ENCODE measurements around the gene TUBA4B. TPM values are rescaled to one million over a fixed set of nuclear protein-coding genes. Genes with fewer than 3 reads are reported as not detected.

The TUBA4B gene
- total and polyA plus RNA-seq, 7 experiments from 2014 or later = not detected

GRCh38 chr2:219249203-219249980 is 3.7 kb upstream of the TUBA4B start:
- Mint-ChIP-seq H3K27ac (peak overlapping the region; percentile 88 to 99 (median 97)), H3K36me3 (peaks cover 5 to 58% (median 36%) of the 10 kb centered on the region in 5 donors), H3K4me3 (peak overlapping the region; percentile 82 to 100 (median 92)), H3K4me1 (peaks cover 44 to 79% (median 76%) of the 10 kb centered on the region in 7 donors), H3K27me3 (peaks cover 0 to 2% (median 0%) of the 10 kb centered on the region in 5 donors), H3K9me3 (peaks cover 0 to 10% (median 0%) of the 10 kb centered on the region in 11 donors)
- Histone ChIP-seq H3K9me3 (ENCODE audit: control insufficient read depth in 2 of 3, low read length in 3 of 3) (no peaks in the 10 kb centered on the region), H3K27me3 (ENCODE audit: control insufficient read depth in 2 of 2, insufficient read depth in 2 of 2, low read length in 2 of 2) (no peaks in the 10 kb centered on the region), H3K27ac (ENCODE audit: low read depth, low read length) (peak overlapping the region; percentile 89), H3K4me3 (ENCODE audit: low read length) (peak overlapping the region; percentile 65), H3K4me1 (ENCODE audit: control insufficient read depth in 2 of 2, insufficient read depth in 2 of 2, low read length in 2 of 2) (peaks cover 72% of the 10 kb centered on the region in 2 donors), H3K36me3 (ENCODE audit: control insufficient read depth in 2 of 3, insufficient read depth in 3 of 3, low read length in 3 of 3) (peaks cover 11 to 48% (median 17%) of the 10 kb centered on the region in 3 experiments)
- CTCF ChIA-PET = interaction anchor here (0.5 to 2.9 kb wide), 12 partner anchors 8 to 139 kb away, joined by 3 to 14 read pairs (median 4); partner anchors contain the start of genes ANKZF1, ATG9A and DNPEP
- ATAC-seq (no peak), DNase-seq (peak in 8 of 9 donors; percentile 36 to 63 (median 53))
- intact Hi-C loops (cut with micrococcal nuclease) = loop anchor here (5.0 kb wide), 4 partner anchors 348 to 1032 kb away; partner anchors contain the start of genes STK11IP (in 2 of the 2), ARPC2 (in 1 of the 2), CTDSP1 (in 1 of the 2) and TTLL4 (in 1 of the 2)
- POLR2A ChIA-PET = interaction anchor here (0.9 to 14.3 kb wide), 15 partner anchors 9 to 358 kb away, joined by 3 to 575 read pairs (median 11); partner anchors contain the start of genes ABCB6, ANKZF1, ATG9A and CNPPD1

- Mint-ChIP-seq H3K27ac (peak overlapping the region; percentile 88 to 99 (median 97)), H3K27me3 (peaks cover 0 to 2% (median 0%) of the 10 kb centered on the region in 5 donors), H3K4me1 (peaks cover 44 to 77% (median 74%) of the 10 kb centered on the region in 7 donors), H3K36me3 (peaks cover 5 to 58% (median 36%) of the 10 kb centered on the region in 5 donors), H3K4me3 (peak overlapping the region; percentile 82 to 100 (median 92)), H3K9me3 (peaks cover 0 to 14% (median 0%) of the 10 kb centered on the region in 11 donors)
- Histone ChIP-seq H3K36me3 (ENCODE audit: control insufficient read depth in 2 of 3, insufficient read depth in 3 of 3, low read length in 3 of 3) (peaks cover 11 to 49% (median 17%) of the 10 kb centered on the region in 3 experiments), H3K4me1 (ENCODE audit: control insufficient read depth in 2 of 2, insufficient read depth in 2 of 2, low read length in 2 of 2) (peaks cover 65 to 71% of the 10 kb centered on the region in 2 donors), H3K27ac (ENCODE audit: low read depth, low read length) (peak overlapping the region; percentile 89), H3K4me3 (ENCODE audit: low read length) (peak overlapping the region; percentile 65), H3K27me3 (ENCODE audit: control insufficient read depth in 2 of 2, insufficient read depth in 2 of 2, low read length in 2 of 2) (no peaks in the 10 kb centered on the region), H3K9me3 (ENCODE audit: control insufficient read depth in 2 of 3, low read length in 3 of 3) (no peaks in the 10 kb centered on the region)
- no peak for DNase-seq
- POLR2A ChIA-PET = interaction anchor here (1.1 to 14.3 kb wide), 16 partner anchors 8 to 137 kb away, joined by 3 to 575 read pairs (median 11); partner anchors contain the start of genes ABCB6, ANKZF1, ATG9A and CNPPD1
- CTCF ChIA-PET = interaction anchor here (0.9 to 2.9 kb wide), 6 partner anchors 18 to 45 kb away, joined by 3 to 14 read pairs (median 5); partner anchors contain the start of genes ANKZF1 and ATG9A
- no peak for ATAC-seq
- intact Hi-C loops (cut with micrococcal nuclease) = loop anchor here (5.0 to 10.0 kb wide), 4 partner anchors 353 to 965 kb away; partner anchors contain the start of genes CNOT9 (in 1 of the 2), CTDSP1 (in 1 of the 2) and USP37 (in 1 of the 2)
These were observed 2.8 kb upstream of the TUBA4B start for GRCh38 chr2:219250049-219250781.

- CTCF ChIA-PET = interaction anchor here (0.6 to 2.2 kb wide), 7 partner anchors 21 to 82 kb away, joined by 3 to 11 read pairs (median 4); partner anchors contain the start of genes CNPPD1 and SLC23A3
- no peak for ATAC-seq
- Histone ChIP-seq H3K27ac (ENCODE audit: low read depth, low read length) (peak overlapping the region; percentile 95), H3K36me3 (ENCODE audit: control insufficient read depth in 2 of 3, insufficient read depth in 3 of 3, low read length in 3 of 3) (peaks cover 11 to 46% (median 17%) of the 10 kb centered on the region in 3 experiments), H3K4me1 (ENCODE audit: control insufficient read depth in 2 of 2, insufficient read depth in 2 of 2, low read length in 2 of 2) (peaks cover 54 to 61% of the 10 kb centered on the region in 2 donors), H3K9me3 (ENCODE audit: control insufficient read depth in 2 of 3, low read length in 3 of 3) (no peaks in the 10 kb centered on the region), H3K4me3 (ENCODE audit: low read length) (peak overlapping the region; percentile 79), H3K27me3 (ENCODE audit: control insufficient read depth in 2 of 2, insufficient read depth in 2 of 2, low read length in 2 of 2) (no peaks in the 10 kb centered on the region)
- Mint-ChIP-seq H3K36me3 (peaks cover 5 to 57% (median 36%) of the 10 kb centered on the region in 5 donors), H3K4me1 (peaks cover 43 to 77% (median 70%) of the 10 kb centered on the region in 7 donors), H3K9me3 (peaks cover 0 to 8% (median 0%) of the 10 kb centered on the region in 11 donors), H3K27me3 (no peaks in the 10 kb centered on the region), H3K4me3 (peak overlapping the region; percentile 82 to 100 (median 92)), H3K27ac (peak overlapping the region; percentile 88 to 99 (median 93))
- intact Hi-C loops (cut with micrococcal nuclease) = loop anchor here (5.0 to 10.0 kb wide), 4 partner anchors 354 to 967 kb away; partner anchors contain the start of genes CNOT9 (in 1 of the 2), CTDSP1 (in 1 of the 2) and USP37 (in 1 of the 2)
- no peak for DNase-seq
- POLR2A ChIA-PET = interaction anchor here (0.8 to 14.3 kb wide), 14 partner anchors 14 to 371 kb away, joined by 3 to 575 read pairs (median 6); partner anchors contain the start of genes ABCB6, ANKZF1, ATG9A and CNPPD1
These were observed 1.4 kb upstream of the TUBA4B start for GRCh38 chr2:219251656-219252055.

- ChIA-PET POLR2A (interaction anchor here (0.7 to 14.3 kb wide), 17 partner anchors 10 to 79 kb away, joined by 3 to 575 read pairs (median 8); partner anchors contain the start of genes ABCB6, ANKZF1, ATG9A and CNPPD1), CTCF (interaction anchor here (0.8 to 2.2 kb wide), 8 partner anchors 22 to 83 kb away, joined by 3 to 11 read pairs (median 4); partner anchors contain the start of genes CNPPD1 and SLC23A3)
- ATAC-seq (no peak), DNase-seq (peak in 3 of 9 donors; percentile 9 to 38 (median 12))
- peaks cover 0 to 8% (median 0%) of the 10 kb centered on the region in 11 donors for H3K9me3 Mint-ChIP-seq
- Histone ChIP-seq H3K27me3 (ENCODE audit: control insufficient read depth in 2 of 2, insufficient read depth in 2 of 2, low read length in 2 of 2) (no peaks in the 10 kb centered on the region), H3K4me3 (ENCODE audit: low read length) (peak overlapping the region; percentile 79), H3K36me3 (ENCODE audit: control insufficient read depth in 2 of 3, insufficient read depth in 3 of 3, low read length in 3 of 3) (peaks cover 11 to 46% (median 17%) of the 10 kb centered on the region in 3 experiments), H3K27ac (ENCODE audit: low read depth, low read length) (peak overlapping the region; percentile 95), H3K9me3 (ENCODE audit: control insufficient read depth in 2 of 3, low read length in 3 of 3) (no peaks in the 10 kb centered on the region), H3K4me1 (ENCODE audit: control insufficient read depth in 2 of 2, insufficient read depth in 2 of 2, low read length in 2 of 2) (peaks cover 50 to 57% of the 10 kb centered on the region in 2 donors)
- H3K27ac Mint-ChIP-seq = peak overlapping the region; percentile 88 to 99 (median 94)
- peak overlapping the region; percentile 82 to 100 (median 92) for H3K4me3 Mint-ChIP-seq
- H3K27me3 Mint-ChIP-seq = no peaks in the 10 kb centered on the region
- peaks cover 38 to 72% (median 66%) of the 10 kb centered on the region in 7 donors for H3K4me1 Mint-ChIP-seq
- H3K36me3 Mint-ChIP-seq = peaks cover 5 to 55% (median 36%) of the 10 kb centered on the region in 5 donors
- intact Hi-C loops (cut with micrococcal nuclease) = loop anchor here (5.0 to 10.0 kb wide), 4 partner anchors 355 to 967 kb away; partner anchors contain the start of genes CNOT9 (in 1 of the 2), CTDSP1 (in 1 of the 2) and USP37 (in 1 of the 2)
These were observed 959 bp upstream of the TUBA4B start for GRCh38 chr2:219252084-219252483.

- peak overlapping the region; percentile 79 for H3K4me3 ChIP-seq (ENCODE audit: low read length)
- ChIA-PET CTCF (interaction anchor here (0.8 to 2.2 kb wide), 7 partner anchors 22 to 83 kb away, joined by 3 to 11 read pairs (median 4); partner anchors contain the start of genes CNPPD1 and SLC23A3), POLR2A (interaction anchor here (0.6 to 14.3 kb wide), 18 partner anchors 9 to 961 kb away, joined by 3 to 575 read pairs (median 7); partner anchors contain the start of genes ABCB6, ANKZF1, ATG9A and CNPPD1)
- H3K36me3 ChIP-seq (ENCODE audit: control insufficient read depth in 2 of 3, insufficient read depth in 3 of 3, low read length in 3 of 3) = peaks cover 11 to 46% (median 17%) of the 10 kb centered on the region in 3 experiments
- no peaks in the 10 kb centered on the region for H3K9me3 ChIP-seq (ENCODE audit: control insufficient read depth in 2 of 3, low read length in 3 of 3)
- H3K36me3 Mint-ChIP-seq = peaks cover 5 to 53% (median 36%) of the 10 kb centered on the region in 5 donors
- H3K27me3 Mint-ChIP-seq = no peaks in the 10 kb centered on the region
- peaks cover 0 to 8% (median 0%) of the 10 kb centered on the region in 11 donors for H3K9me3 Mint-ChIP-seq
- peak overlapping the region; percentile 82 to 100 (median 92) for H3K4me3 Mint-ChIP-seq
- no peaks in the 10 kb centered on the region for H3K27me3 ChIP-seq (ENCODE audit: control insufficient read depth in 2 of 2, insufficient read depth in 2 of 2, low read length in 2 of 2)
- peaks cover 36 to 68% (median 61%) of the 10 kb centered on the region in 7 donors for H3K4me1 Mint-ChIP-seq
- H3K4me1 ChIP-seq (ENCODE audit: control insufficient read depth in 2 of 2, insufficient read depth in 2 of 2, low read length in 2 of 2) = peaks cover 46 to 52% of the 10 kb centered on the region in 2 donors
- ATAC-seq = no peak
- peak in 2 of 9 donors; percentile 44 to 52 for DNase-seq
- intact Hi-C loops (cut with micrococcal nuclease) = loop anchor here (5.0 to 10.0 kb wide), 4 partner anchors 355 to 968 kb away; partner anchors contain the start of genes CNOT9 (in 1 of the 2), CTDSP1 (in 1 of the 2) and USP37 (in 1 of the 2)
- peak overlapping the region; percentile 95 for H3K27ac ChIP-seq (ENCODE audit: low read depth, low read length)
- peak overlapping the region; percentile 88 to 99 (median 94) for H3K27ac Mint-ChIP-seq
These were observed 508 bp upstream of the TUBA4B start for GRCh38 chr2:219252570-219252899.
